Skin epidermis (tissue), 12 donors: ENCODE measurements around the gene PTPRM.

ENCODE experiments used
- H3K27ac ChIP-seq, 21 experiments: fragments of 200-600 bp; sonication (generic) in 11 of 21; one replicate each; pipeline ENCODE4 v1.5.0; 2020; ENCODE audit warnings: mild to moderate bottlenecking in 3 of 21, inconsistent platforms in 2 of 21, moderate library complexity in 2 of 21
- H3K4me3 ChIP-seq, 7 experiments: fragments of 200-600 bp; sonication (generic) in 2 of 7; one replicate each; pipeline ENCODE4 v1.5.0; 2020; ENCODE audit warnings: inconsistent platforms in 2 of 7, mild to moderate bottlenecking in 2 of 7, moderate library complexity in 1 of 7

The PTPRM gene

DNA sequence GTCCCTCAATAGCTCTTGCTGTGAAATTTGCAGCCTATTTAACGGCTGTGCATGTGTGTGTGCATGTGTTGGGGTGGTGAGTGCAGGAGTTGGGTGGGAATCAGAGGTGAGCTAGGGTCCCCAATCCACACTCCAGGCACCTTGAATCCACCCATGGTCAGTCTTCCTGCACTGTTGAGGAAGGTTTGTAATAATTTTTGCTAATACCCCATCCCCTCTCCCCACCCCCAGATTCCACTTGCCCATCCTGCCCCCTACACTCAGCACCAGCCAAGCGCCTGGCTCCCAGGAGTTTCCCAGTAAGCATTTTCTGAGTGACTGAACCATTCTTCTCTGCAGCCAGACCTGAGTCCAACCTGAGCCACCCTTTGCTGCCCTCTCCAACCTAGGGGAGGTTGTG, 833.7 kb downstream of the PTPRM start:
- H3K27ac ChIP-seq, result no peak overlapping the region
- H3K4me3 ChIP-seq, result no peak overlapping the region

DNA sequence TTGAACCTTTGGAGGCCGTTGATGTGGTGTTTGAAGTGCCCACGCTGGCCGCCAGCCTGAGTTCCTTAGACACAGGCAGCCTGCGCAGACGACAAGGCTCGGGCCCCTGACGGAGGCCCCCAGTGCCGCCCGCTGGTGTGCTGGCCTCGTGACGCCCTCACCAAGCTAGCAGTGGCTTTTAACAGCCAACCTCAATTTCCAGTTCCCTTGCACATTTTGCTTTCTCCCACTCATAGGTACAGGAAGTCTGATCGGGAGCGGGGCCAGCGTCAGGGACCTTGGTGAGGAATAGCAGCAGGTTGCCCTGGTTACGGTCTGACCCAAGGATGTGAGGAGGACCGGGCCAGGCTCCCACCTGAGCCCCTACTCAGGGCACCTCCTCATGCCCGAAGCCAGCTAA, 834.5 kb downstream of the PTPRM start:
- Histone ChIP-seq H3K4me3 (no peak overlapping the region), H3K27ac (no peak overlapping the region)

DNA sequence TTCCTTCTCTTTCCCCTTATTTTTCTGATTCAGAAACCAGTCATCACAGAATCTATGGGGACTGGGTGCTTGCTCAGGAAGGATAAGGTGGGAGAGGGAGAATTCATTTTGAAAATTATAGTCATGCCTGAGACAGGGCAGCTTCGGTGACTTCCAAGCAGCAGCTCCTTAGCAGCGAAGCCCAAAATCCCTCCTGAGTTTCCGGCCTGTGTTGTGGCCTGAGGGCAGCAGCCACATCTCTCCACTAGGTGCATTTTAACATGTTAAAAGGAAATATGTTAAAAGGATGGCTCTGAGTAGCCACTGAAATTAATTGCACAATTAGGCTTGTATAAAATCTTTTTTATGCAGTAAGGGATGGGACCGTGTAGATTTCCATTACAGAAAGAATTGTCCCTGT, 835.1 kb downstream of the PTPRM start:
- Histone ChIP-seq H3K27ac (no peak overlapping the region), H3K4me3 (no peak overlapping the region)

DNA sequence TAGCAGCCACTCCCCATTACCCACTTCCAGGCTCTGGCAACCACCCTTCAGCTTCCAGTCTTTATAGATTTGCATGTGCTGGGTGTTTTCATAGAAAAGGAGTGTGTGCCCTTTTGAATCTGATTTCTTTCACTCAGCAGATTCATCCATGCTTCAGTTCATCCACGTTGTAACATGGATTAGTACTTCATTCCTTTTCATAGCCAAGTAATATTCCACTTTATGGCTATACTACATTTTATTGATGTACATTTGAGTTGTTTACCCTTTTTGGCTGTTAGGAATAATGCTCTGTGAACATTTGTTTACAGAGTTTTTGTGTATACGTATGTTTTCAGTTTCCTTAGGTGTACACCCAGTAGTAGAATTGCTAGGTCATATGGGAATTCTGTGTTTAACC, 836.6 kb downstream of the PTPRM start:
- Histone ChIP-seq H3K27ac (no peak overlapping the region), H3K4me3 (no peak overlapping the region)

DNA sequence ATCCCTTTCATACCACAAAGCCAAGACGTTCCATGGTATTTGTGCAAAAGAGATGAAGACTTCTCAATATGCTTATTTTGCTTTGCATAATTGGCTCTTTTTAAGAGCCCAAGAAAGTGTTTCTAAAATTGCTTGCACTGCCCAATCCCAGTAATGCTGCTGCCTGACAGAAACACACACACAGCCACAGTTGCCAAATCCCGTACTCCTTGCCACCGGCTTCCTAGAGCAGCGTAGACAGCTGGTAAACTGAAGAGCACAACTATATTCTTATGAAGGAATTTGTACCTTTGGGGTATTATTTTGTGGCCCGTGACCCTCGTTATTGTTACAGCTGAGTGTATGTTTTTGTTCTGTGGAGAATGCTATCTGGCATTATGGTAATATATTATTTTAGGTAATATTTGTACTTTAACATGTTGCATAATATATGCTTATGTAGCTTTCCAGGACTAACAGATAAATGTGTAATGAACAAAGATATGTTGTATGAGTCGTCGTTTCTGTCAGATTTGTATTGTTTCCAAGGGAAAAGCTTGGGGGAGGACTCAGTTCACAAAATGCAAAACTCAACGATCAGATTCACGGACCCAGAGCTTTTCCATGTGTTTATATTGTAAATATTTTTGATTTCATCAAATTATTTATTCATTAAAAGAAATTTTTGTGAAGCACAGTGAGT, 839.2 kb downstream of the PTPRM start:
- no peak overlapping the region for H3K4me3 ChIP-seq
- H3K27ac ChIP-seq, result no peak overlapping the region

DNA sequence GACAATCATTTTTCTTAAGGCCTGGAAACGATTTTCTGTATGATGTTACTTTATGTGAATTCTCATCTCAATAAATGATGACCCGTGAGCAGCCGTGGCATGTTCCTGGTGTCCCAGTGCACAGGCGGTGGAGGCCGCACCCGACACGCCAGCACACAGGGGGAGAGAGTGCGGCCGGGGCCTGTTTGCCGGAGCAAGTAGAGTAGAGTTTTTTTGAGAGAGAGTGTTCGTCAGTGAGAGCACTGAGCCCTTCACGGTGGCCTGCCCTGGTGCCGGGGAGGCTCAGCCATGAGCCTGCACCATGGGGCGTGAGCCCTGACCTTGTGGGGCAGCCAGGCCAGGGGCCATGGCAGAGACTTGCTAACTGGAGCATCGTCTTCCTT, 839.7 kb downstream of the PTPRM start:
- Histone ChIP-seq H3K27ac (no peak overlapping the region), H3K4me3 (no peak overlapping the region)

DNA sequence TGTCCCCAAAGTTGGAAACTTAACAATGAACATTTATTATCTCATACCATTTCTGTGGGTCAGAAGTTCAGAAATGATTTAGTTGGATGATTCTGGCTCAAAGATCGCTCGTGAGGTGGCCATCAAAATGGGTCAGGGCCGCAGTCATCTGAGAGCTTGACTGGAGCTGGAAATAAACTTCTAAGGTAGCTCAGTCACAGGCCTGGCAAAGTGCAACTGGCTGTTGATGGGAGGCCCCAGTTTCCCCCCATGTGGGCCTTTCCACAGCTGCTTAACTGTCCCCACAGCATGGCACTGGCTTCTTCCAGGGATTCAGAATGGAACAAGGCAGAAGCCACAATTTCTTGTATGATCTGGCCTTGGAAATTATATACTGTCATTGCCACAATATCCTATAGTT, 842.0 kb downstream of the PTPRM start:
- Histone ChIP-seq H3K27ac (no peak overlapping the region), H3K4me3 (no peak overlapping the region)

DNA sequence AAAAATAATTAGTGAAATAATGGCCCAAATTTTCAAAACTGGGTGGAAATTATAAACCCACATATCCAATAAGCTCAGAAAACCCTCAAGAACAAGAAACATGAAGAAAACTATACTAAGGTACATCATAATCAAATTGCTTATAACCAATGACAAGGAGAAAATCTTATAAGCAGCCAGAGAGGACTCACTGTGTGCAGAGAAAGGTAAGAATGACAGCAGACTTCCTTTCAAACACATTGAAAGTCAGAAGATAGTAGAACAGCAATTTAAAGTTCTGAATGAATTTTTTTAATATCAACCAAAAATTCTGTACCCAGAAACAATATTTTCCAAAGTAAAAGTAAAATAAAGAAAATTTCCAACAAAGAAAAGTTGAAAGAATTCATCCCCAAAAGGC, 844.4 kb downstream of the PTPRM start:
- no peak overlapping the region for H3K4me3 ChIP-seq

DNA sequence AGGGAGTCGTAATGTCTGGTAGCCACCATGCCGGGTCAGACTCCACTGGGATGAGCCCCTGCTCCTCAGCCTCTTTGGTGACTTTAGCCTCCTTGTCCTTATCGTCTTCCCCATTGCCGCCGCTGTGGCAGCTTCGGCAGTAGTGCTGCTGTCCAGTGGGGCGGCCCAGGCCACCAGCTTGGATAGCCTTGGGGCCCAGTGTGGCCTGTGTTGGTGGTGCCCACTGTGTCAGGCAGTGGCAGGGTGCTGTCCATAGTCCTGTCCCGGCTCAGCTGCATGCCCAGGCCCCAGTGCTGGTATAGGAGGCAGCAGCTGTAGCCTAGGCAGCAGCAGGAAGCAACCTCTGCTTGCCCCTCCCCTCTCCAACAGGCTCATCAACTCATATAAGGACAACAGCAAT, 845.0 kb downstream of the PTPRM start:
- Histone ChIP-seq H3K27ac (no peak overlapping the region), H3K4me3 (no peak overlapping the region)

More for the DNA sequence above, 844.4 kb downstream of the PTPRM start:
- no peak overlapping the region for H3K27ac ChIP-seq

DNA sequence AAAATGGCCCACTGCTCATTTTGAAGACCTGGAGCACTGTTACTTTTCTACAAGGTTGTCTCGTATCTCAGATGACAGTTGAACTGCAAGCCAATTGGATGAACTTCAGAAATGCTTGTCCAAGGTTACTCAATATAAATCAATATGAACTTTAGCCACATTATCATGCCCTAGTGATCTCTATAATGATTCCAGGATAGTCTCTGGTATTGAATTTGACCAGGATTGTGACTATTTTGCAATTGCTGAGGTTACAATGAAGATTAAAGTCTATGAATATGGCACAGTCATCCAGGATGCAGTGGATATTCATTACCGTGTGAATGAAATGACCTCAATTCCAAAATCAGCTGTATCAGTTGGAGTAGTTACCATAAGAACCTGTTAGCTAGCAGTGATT, 846.1 kb downstream of the PTPRM start:
- no peak overlapping the region for H3K4me3 ChIP-seq
- H3K27ac ChIP-seq, result no peak overlapping the region

DNA sequence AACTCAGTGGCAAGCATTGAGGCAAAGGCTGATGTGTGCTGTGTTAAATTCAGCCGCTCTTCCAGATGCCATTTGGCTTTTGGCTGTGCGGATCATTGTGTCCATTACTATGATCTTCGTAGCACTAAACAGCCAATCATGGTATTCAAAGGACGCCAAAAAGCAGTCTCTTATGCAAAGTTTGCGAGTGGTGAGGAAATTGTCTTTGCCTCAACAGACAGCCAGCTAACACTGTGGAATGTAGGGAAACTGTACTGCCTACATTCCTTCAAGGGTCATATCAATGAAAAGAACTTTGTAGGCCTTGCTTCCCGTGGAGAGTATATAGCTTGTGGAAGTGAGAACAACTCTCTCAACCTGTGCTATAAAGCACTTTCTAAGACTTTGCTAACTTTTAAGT, 846.6 kb downstream of the PTPRM start:
- H3K27ac ChIP-seq, result no peak overlapping the region
- H3K4me3 ChIP-seq, result no peak overlapping the region

DNA sequence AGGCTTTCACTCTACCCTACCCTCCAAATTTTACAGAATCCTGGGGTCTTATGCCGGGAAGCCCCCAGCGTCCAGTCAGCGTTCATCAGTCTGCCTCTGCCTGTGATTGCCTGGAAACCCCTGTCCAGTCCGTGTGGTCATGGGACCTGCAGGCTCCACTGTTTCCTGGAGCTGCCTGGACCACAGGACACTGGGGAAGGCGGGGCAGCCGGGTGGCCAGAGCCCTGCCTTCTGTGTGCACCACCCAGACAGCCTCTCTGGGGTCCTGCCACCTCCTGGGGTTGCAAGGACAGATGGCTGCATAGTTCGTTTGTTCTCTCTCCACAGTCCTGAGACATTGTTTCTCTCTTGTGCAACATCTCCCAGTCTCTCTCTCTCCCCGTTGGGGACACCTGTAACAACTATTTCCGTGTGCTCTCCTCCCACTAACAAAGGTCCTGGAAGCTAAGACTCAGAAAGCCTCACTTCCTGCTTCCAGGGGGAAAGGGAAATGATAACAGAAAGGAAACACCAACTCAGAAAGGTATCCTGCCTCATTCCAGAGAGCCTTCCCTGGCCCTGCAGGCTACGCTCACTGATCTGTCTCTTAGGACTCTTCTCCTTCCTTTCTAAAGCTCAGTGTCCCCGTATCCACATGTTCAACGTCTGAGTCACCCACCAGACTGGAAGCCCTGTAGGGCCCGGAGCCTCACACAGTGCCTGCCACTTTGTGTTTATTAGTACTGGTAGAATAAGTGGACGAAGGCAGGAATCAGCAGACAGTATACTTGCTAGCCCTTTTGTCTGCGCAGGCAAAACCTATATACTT, 849.3 kb downstream of the PTPRM start:
- Histone ChIP-seq H3K27ac (no peak overlapping the region), H3K4me3 (no peak overlapping the region)

DNA sequence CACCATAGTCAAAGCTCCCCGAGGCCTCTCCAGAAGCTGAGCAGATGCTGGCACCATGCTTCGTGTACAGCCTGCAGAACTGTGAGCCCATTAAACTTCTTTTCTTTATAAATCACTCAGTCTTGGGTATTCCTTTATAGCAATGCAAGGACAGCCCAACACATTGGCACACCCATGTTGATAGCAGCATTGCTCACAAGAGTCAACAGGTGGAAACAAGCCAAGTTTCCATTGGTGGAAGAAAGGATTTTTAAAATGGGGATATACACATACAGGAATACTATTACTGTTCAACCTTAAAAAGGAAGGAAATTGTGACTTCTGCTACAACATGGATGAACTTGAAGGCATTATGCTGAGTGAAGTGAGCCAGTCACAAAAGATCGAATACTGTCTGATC, 855.3 kb downstream of the PTPRM start:
- H3K27ac ChIP-seq, result no peak overlapping the region
- H3K4me3 ChIP-seq, result no peak overlapping the region

DNA sequence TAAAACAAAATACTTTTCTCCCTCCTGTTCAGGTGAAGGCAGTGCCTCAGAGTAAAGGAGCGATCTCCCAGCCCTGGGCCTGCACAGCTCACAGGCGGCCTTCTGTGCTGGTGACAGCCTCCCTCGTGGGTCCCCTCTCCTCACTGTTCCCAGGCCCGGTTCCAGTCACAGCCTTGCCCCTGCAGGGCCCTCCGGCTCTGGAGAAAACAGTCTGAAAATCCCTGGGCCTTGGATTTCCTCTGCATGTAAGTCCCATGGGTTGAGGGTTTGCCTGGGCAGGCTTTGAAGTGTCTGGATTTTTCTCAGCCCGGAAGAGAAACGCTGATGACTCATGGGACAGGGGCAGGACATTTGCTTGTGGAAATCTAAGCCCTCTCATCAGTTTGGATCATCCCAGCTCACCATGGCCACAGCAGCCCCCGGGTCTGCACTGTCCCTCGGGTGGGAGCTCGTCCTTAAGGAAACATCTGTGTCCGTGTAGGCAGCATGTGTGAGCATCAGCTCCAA, 856.0 kb downstream of the PTPRM start:
- no peak overlapping the region for H3K4me3 ChIP-seq
- H3K27ac ChIP-seq, result peak overlapping the region in 3 of 21 experiments; percentile 31 to 78 (median 67)

DNA sequence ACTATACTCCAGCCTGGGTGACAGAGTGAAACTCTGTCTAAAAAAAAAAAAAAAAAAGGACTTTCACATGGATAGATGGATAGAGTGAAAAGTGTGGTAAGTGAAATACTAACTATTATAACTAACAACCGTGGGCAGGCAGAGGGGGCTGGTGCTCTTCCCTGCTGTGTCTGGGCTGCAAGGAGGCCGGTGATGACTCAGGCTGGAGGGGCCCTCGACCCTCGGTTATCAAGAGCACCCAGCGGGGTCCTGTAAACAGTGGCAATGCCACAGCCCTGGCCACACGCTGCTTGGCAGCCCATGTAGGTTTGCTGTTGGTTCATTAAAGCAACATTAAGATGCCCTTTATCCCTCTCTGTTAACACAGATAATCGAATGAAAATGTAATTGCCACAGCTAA, 857.4 kb downstream of the PTPRM start:
- Histone ChIP-seq H3K4me3 (no peak overlapping the region), H3K27ac (no peak overlapping the region)

DNA sequence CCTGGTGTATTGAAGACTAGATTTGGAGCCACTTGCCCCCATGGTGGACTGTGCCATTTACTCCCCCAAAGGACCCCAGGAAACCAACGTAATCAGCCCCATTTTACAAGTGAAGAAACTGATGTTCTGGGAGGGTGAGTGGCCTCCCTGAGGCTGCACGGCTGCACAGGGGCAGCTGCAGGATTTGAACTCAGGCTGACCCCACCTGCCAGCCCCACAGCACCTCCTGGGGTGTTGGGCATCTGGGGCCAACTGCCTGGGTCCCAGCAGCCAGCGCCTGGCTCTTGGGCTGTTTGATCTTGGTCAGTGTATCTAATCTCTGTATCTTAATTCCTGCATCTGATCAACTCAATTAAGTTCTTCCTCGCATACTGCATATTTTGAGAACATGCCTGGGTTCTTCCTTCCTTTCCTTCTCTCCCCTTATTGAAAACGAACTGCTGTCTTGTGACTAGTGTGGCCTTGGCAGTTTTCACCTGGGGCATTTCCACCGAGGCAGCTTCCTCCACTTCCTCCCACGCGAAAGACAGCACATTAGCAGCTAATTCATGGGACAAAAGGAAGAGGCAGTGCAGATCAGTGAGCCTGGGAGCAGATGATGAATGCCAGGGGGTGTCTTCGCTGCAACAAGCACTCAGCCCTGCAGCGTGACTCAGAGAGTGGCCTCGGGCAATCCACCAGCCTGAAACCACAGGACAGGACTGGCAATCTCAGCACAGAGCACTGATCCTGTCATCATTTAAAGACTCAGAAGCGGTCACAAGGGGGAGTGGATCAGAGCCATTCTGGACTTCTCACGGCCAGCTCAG, 858.0 kb downstream of the PTPRM start:
- Histone ChIP-seq H3K27ac (no peak overlapping the region), H3K4me3 (no peak overlapping the region)

DNA sequence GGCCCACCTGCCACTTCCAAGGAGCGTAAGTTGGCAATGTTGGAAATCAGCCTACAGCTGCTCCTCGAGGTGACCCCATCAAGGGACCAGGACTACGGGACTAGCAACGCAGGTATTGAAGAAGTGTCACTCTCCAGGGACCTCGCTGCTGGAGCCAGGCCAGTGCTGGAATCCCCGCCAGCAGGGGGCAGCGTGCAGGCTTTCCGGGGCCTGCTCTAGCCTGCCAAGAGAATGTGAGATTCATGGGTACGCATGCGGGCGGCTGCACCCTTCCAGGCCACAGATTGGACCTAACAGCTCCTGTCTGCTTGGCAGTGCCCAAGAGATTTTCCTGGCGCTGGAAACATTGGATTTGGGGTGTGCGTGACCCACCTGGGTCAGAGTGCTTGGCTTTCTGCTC, 859.3 kb downstream of the PTPRM start:
- Histone ChIP-seq H3K4me3 (no peak overlapping the region), H3K27ac (no peak overlapping the region)

DNA sequence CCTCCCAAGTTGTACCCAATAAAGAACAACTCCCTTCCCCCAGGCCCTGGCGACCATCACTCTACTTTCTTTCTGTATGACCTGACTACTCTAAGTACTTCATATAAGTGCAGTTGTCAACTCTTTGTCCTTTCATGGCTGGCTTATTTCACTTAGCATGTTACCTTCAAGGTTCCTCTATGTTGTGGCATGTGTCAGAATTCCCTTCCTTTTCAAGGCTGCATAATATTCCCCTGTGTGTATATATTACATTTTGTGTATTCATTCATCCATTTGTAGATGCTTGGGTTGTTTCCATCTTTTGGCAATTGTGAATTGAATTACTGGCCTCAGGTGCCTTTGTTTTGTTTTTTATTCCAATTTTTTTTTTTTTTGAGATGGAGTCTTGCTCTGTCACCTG, 860.2 kb downstream of the PTPRM start:
- Histone ChIP-seq H3K27ac (no peak overlapping the region), H3K4me3 (no peak overlapping the region)

DNA sequence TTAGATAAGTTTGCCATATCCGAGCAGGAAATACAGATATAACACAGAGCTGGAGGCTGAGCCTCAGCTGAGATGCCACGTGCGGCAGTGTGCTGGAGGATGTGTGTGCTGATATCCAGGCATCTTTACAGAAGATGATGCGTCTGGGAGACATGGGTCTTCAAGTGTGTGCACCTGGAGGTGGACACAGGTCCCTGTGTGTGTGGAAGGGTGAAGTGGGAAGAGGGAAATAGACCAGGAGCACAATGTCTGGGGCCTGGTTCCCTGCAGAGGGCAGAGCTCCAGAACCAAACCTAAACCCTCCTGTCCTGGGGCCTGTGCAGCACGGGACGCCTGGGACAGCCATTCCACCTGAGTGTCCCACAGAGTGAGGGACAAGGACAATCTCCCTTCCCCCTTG, 861.8 kb downstream of the PTPRM start:
- H3K4me3 ChIP-seq, result no peak overlapping the region
- no peak overlapping the region for H3K27ac ChIP-seq

DNA sequence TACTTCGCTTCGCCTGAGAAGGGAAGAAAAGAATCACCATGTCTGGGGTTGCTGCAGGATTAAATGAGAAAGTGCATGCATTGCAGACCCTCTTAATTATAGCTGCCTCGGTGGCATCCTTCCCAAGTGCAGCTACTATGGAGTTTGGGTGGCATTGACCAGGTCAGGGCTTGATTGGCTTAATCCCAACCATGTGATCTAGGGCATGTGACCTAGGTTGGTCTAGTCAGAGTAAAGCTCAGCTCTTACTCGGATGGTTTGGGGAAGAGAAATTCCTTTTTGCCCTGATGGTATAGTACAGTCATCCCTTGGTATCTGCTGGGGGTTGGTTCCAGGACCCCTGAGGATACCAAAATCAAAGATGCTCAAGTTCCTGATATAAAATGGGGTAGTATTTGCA, 863.9 kb downstream of the PTPRM start:
- no peak overlapping the region for H3K27ac ChIP-seq
- H3K4me3 ChIP-seq, result no peak overlapping the region

DNA sequence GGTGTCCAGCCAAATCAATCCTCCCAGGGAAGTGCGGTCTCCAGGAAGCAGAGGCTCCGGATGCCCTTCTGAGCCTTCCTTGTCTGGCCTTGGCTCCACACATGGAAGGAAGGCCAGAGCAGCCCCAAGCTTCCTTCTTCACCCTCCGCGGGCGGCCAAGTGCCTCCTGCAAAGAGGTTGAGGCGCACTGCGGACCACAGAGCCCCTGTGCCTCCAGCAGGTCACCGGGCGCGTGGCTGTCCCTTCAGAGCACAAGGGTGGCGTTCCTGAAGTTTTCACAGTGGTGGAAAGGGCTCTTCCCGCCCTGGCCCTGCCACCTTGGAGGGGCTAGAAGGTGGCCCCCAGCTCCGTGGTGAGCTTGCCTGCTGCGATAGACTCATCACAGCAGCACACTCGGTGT, 866.2 kb downstream of the PTPRM start:
- Histone ChIP-seq H3K27ac (no peak overlapping the region), H3K4me3 (no peak overlapping the region)
